B cell (primary cell): Measurements from ENCODE around the gene GSKIP.

Source experiments
- EZH2 ChIP-seq: IDR thresholded peaks from 2 replicates; pipeline ENCODE4 v1.6.1; 2012; ENCODE audit warnings: borderline replicate concordance, low read depth, mild to moderate bottlenecking, moderate library complexity, low read length; ENCODE audit not compliant: insufficient read depth, poor library complexity, severe bottlenecking
- TF ChIP-seq, protein P1 (sequence below): fragments of 200-600 bp; IDR thresholded peaks from one replicate; pipeline ENCODE4 v1.8.0; 2022; ENCODE audit warnings: antibody characterized with exemption, mild to moderate bottlenecking

DNA sequence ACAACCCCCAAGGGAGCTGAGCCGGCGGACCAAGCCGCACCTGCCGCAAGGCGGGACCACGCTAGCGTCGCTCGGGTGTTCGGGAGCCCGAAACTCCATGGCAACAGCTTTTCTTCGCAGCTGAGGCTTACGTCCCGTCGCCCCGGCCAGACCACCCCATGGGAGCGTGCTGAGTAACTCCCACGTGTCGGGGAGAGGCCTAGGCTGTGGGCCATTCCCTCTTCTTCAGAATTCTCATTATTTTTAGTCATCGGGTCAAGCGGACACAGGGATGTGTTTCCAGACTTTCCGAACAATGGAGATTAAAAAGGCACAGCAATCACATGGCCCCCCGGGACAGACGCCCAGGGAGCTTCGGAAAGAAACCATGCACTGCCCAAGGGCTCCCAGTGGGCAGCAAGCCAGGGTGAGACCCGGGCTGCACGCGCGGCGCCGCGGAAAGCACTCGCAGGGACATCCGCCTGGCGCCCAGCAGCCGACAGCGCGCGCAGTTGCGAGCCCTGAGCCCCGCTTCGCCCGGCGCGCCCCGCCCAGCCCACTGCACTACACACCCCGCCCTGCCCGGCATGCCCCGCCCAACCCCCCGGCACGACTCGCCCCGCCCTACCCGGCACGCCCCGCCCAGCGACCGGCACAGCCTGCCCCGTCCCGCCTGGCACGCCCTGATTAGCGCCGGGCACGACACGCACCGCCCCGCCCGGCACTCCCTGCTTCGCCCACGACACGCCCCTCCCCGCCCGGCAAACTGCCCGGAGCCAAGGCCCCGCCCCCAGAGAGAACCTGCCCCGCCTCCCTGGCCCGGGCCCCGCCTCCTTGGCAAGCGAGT is 28.2 kb downstream of the GSKIP start:
- TF ChIP-seq, protein P1, sequence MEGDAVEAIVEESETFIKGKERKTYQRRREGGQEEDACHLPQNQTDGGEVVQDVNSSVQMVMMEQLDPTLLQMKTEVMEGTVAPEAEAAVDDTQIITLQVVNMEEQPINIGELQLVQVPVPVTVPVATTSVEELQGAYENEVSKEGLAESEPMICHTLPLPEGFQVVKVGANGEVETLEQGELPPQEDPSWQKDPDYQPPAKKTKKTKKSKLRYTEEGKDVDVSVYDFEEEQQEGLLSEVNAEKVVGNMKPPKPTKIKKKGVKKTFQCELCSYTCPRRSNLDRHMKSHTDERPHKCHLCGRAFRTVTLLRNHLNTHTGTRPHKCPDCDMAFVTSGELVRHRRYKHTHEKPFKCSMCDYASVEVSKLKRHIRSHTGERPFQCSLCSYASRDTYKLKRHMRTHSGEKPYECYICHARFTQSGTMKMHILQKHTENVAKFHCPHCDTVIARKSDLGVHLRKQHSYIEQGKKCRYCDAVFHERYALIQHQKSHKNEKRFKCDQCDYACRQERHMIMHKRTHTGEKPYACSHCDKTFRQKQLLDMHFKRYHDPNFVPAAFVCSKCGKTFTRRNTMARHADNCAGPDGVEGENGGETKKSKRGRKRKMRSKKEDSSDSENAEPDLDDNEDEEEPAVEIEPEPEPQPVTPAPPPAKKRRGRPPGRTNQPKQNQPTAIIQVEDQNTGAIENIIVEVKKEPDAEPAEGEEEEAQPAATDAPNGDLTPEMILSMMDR = no peak
- no peak for TF ChIP-seq EZH2
